ENCODE measurements around the gene PROX1. TPM values are rescaled to one million over a fixed set of nuclear protein-coding genes. Genes with fewer than 3 reads are reported as not detected.

PROX1 gene
- total RNA-seq, 1 donor from 2014 or later = 0.32 TPM

DNA sequence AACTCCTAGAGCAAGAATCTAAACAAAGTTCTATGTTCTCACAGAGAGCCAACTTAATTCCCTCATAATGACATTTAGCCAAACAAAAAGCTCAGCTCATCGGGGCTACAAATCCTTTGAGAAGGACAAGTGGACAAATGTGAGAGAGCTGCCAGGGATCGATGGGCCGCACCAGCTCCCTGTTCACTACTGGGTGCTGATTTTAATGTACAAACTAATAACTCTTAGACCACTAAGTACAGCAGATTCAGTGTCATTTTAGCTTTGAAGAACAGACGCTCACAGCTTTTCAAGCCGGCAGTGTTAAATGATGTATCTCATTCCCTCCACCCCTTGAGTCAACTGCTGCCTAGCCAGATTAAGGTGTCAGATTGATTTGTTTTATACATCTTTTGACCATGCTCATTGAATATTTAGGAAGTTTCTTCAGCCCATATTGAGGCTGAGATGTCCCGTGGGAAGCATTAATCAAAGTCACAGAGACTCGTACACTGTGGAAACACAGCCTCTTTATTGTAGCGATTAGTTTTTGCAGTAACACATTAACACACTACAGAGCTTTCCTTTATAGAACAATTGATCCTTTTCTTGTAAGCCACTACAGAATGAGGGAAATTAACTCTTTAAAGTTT lies 21.1 kb downstream of the PROX1 start:
- no peak overlapping the region for H3K27ac Mint-ChIP-seq (ENCODE audit: unreplicated experiment)
- TF ChIP-seq, protein P1, sequence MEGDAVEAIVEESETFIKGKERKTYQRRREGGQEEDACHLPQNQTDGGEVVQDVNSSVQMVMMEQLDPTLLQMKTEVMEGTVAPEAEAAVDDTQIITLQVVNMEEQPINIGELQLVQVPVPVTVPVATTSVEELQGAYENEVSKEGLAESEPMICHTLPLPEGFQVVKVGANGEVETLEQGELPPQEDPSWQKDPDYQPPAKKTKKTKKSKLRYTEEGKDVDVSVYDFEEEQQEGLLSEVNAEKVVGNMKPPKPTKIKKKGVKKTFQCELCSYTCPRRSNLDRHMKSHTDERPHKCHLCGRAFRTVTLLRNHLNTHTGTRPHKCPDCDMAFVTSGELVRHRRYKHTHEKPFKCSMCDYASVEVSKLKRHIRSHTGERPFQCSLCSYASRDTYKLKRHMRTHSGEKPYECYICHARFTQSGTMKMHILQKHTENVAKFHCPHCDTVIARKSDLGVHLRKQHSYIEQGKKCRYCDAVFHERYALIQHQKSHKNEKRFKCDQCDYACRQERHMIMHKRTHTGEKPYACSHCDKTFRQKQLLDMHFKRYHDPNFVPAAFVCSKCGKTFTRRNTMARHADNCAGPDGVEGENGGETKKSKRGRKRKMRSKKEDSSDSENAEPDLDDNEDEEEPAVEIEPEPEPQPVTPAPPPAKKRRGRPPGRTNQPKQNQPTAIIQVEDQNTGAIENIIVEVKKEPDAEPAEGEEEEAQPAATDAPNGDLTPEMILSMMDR (IDR thresholded peaks at IDR 0.05) = no peak
- no peaks in the 10 kb centered on the region for H3K9me3 Mint-ChIP-seq (ENCODE audit: low read depth)
- no peak overlapping the region for H3K4me3 Mint-ChIP-seq (ENCODE audit: unreplicated experiment)
- no peaks in the 10 kb centered on the region for H3K4me1 Mint-ChIP-seq (ENCODE audit: low read depth)
- no peaks in the 10 kb centered on the region for H3K36me3 Mint-ChIP-seq (ENCODE audit: low read depth)
- DNase-seq (ENCODE audit: low spot score) = no peak
- H3K27me3 Mint-ChIP-seq (ENCODE audit: low read depth) = peaks cover 11% of the 10 kb centered on the region

DNA sequence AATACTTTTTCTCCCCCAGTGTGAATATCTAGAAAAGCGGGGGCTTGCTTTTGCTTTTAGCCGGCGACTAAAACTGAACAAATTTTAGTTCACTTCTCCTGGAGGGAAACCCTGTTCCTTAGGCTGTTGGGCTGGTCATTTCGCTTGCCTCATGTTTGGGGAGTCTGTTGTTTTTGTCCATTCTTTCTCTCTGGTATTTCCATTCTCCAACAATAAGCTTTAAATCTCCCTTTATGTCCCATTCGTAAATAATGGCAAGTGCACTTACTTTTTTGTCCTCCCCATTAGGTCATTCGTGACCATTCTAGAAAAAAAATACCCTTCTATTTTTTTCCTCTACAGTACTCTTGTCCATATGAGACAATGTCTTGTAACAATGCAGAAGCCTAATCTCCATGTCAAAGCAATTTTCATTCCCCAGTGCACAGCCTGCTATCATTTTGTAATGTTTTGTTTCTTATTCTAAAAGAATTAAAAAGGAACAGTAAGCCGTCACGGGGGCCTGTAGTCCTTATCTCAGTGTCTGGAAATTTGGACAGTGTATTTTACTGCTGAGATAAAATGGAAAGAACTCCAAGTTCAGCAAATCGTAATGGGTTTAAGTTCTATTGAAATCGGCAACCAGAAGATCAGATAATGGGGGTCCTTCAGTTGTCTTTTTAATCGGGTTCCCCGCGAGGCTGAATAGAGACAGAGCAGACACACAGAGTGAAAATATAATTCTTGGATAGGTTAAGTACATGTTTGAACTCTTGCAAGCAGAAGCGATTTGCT lies 21.8 kb downstream of the PROX1 start:
- TF ChIP-seq, protein P1 (IDR thresholded peaks at IDR 0.05) = no peak
- Mint-ChIP-seq H3K4me1 (ENCODE audit: low read depth) (no peaks in the 10 kb centered on the region), H3K9me3 (ENCODE audit: low read depth) (no peaks in the 10 kb centered on the region), H3K27me3 (ENCODE audit: low read depth) (peaks cover 9% of the 10 kb centered on the region), H3K36me3 (ENCODE audit: low read depth) (no peaks in the 10 kb centered on the region), H3K4me3 (ENCODE audit: unreplicated experiment) (no peak overlapping the region), H3K27ac (ENCODE audit: unreplicated experiment) (no peak overlapping the region)
- no peak for DNase-seq (ENCODE audit: low spot score)

DNA sequence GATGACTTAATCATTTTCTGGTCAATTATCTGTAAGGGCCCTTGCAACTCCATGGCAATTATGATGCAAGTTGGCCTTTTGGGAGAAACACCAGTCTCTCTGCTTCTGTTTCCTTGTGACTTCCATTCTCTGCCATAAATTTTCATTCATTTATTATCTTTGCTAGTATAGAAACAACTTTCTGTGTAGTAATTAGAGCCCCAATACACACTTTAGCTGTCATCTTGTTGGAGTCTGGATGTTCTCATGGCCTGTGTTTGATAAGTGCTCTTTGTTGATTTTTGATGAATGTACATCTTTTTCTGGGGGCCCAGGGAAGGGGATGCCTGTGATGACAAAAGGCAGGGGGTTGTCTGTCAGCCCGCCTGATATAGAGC lies 22.4 kb downstream of the PROX1 start:
- no peak overlapping the region for H3K27ac Mint-ChIP-seq (ENCODE audit: unreplicated experiment)
- H3K9me3 Mint-ChIP-seq (ENCODE audit: low read depth) = no peaks in the 10 kb centered on the region
- H3K27me3 Mint-ChIP-seq (ENCODE audit: low read depth) = peaks cover 9% of the 10 kb centered on the region
- no peak for DNase-seq (ENCODE audit: low spot score)
- no peaks in the 10 kb centered on the region for H3K36me3 Mint-ChIP-seq (ENCODE audit: low read depth)
- H3K4me3 Mint-ChIP-seq (ENCODE audit: unreplicated experiment) = no peak overlapping the region
- TF ChIP-seq, protein P1 (IDR thresholded peaks at IDR 0.05) = no peak
- no peaks in the 10 kb centered on the region for H3K4me1 Mint-ChIP-seq (ENCODE audit: low read depth)

DNA sequence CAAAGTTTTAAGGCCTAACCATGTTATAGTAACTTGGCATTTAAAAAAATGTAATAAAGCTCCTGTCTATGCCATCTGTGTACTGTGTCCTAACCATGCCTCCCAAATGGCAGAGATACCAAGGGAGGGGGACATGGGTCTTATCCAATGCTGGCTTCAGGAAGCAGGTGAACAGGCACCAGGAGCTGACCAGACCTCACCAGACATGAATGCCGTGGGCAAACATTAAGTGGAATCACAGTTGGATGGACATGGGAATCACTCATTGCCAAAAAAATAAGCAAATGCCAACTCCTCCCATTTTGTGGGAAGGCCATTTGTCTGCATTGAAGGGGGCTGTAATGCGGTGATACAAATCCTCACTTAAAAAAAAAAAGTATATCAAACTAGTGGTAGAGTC lies 22.9 kb downstream of the PROX1 start:
- TF ChIP-seq, protein P1 (IDR thresholded peaks at IDR 0.05) = no peak
- H3K4me1 Mint-ChIP-seq (ENCODE audit: low read depth) = no peaks in the 10 kb centered on the region
- no peaks in the 10 kb centered on the region for H3K9me3 Mint-ChIP-seq (ENCODE audit: low read depth)
- H3K27me3 Mint-ChIP-seq (ENCODE audit: low read depth) = peaks cover 8% of the 10 kb centered on the region
- no peak overlapping the region for H3K27ac Mint-ChIP-seq (ENCODE audit: unreplicated experiment)
- DNase-seq (ENCODE audit: low spot score) = no peak
- H3K36me3 Mint-ChIP-seq (ENCODE audit: low read depth) = no peaks in the 10 kb centered on the region
- H3K4me3 Mint-ChIP-seq (ENCODE audit: unreplicated experiment) = no peak overlapping the region

DNA sequence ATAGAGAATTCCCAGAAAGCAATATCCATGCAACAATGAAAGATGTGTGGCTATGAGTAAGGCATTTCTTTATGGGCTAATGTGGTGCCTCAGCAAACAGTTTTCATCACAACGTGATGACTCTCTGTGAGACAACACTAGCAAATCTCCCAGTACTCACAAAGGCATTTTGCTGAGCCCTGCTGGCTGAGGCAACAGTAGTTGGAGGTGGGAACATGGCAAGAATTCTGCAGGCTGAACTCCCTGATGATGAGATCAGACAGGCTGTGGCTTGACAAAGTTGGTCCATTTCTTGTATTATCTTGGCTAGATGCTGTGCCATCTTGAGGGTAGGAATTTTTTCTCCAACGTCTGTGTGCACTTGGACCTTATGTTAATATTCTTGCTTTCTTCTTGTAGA lies 24.6 kb downstream of the PROX1 start:
- Mint-ChIP-seq H3K9me3 (ENCODE audit: low read depth) (no peaks in the 10 kb centered on the region), H3K4me1 (ENCODE audit: low read depth) (no peaks in the 10 kb centered on the region), H3K4me3 (ENCODE audit: unreplicated experiment) (no peak overlapping the region), H3K36me3 (ENCODE audit: low read depth) (no peaks in the 10 kb centered on the region), H3K27ac (ENCODE audit: unreplicated experiment) (no peak overlapping the region), H3K27me3 (ENCODE audit: low read depth) (peaks cover 8% of the 10 kb centered on the region)
- DNase-seq (ENCODE audit: low spot score) = no peak
- TF ChIP-seq, protein P1 (IDR thresholded peaks at IDR 0.05) = no peak
